LoVo (cell line): ENCODE measurements around the gene RIF1.

ENCODE experiments used
- DNase-seq: peaks from one replicate; pipeline ENCODE4 v3.0.0-alpha.2; 2016; ENCODE audit warnings: low spot score

Gene RIF1

GRCh38 chr2:151523850-151524249, 114.1 kb downstream of the RIF1 start:
- DNase-seq: no peak

DNA sequence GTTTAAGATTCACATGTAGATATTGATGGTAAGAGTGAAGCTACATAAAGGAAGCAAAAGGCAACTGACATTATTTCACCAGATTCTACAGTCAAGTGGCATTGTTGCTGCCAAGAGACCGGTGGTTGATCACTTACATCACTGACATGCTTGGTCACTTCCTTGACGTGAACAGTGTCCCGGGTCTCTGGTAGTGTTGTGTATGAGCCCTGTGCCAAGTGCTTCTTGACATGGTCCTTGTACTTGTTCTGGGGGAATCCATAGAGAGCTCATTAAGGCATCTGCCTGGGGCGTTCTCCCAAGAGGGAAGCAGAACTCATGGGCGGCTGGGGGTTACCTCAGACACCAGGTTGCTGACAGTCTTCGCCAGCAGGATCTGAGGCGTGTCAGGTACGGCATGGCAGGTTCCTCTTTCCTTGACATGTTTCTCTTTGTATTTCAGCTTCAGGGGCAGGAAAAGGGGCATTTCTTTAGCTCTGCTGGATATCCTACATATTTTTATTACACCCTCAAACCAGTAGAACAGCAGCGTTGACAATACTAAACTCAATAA, 116.2 kb downstream of the RIF1 start:
- DNase-seq: no peak

DNA sequence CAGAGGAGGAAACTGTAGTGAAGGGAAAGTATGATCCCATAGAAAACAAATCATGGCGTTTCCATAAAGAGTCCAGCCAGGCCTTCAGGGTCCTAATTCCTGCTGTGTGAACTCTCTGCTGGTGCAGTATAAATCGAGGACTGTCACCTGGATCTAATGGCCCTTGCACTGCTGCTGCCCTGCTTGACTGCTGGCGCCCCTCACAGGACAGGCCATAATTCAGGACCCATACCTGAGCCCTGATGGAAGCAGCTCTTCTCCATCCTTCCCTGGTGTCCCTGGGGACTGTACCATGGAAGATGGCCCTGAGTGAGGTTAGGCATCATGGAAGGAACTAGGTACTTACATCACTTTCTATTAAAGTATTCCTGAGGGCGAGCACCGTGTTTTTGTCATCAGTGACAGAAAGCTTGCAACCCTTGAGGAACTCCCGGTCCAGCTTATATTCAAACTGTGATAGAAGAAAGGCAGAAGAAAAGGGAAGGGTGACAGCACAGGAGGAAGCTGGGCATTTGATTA, 116.9 kb downstream of the RIF1 start:
- no peak for DNase-seq
